Stimulated activated naive CD4-positive, alpha-beta T cell (primary cell): Measurements from ENCODE around the gene BCL2L14.
"Not testable (repeated sequence)": the region's sequence is repeated elsewhere in the genome, so short reads cannot be mapped to it uniquely, and the experiment has no call there.

Source experiments
- DNase-seq, 6 experiments: peaks; one replicate each; lab custom pipeline; 2025; lab: John Stamatoyannopoulos, UW

The BCL2L14 gene

GRCh38 chr12:12107678-12108077, 36.9 kb downstream of the BCL2L14 start:
- DNase-seq, result no peak

DNA sequence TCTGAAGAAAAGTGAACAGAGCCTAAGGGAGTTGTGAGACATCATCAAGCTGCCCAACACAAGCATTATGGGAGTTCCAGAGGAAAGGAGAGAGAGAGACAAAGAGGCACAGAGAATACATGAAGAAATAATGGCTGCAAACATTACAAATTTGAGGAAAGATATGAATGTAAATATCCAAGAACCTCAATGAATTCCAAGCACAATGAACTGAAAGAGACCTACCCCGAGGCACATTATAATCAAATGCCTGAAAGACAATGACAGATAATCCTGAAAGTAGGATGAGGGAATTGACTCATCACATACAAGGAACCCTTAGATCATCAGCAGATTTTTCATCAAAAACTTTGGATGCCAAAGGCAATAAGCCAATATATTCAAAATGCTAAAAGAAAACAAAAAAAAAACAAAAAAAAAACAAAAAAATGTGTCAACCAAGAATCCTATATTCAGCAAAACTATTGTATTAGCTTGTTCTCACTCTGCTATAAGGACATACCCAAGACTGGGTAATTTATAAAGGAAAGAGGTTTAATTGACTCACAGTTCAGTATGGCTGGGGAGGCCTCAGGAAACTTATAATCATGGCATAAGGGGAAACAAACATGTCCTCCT, 37.8 kb downstream of the BCL2L14 start:
- DNase-seq, result no peak

- DNase-seq, result not testable (repeated sequence)
Observed at GRCh38 chr12:12110923-12111555, 40.3 kb downstream of the BCL2L14 start.

- no peak for DNase-seq
Observed at GRCh38 chr12:12115514-12115913, 44.8 kb downstream of the BCL2L14 start.

GRCh38 chr12:12116677-12117076, 45.9 kb downstream of the BCL2L14 start:
- no peak for DNase-seq

- no peak for DNase-seq
Observed at GRCh38 chr12:12121061-12121460, 50.3 kb downstream of the BCL2L14 start.

GRCh38 chr12:12123036-12123604, 52.4 kb downstream of the BCL2L14 start:
- no peak for DNase-seq

DNA sequence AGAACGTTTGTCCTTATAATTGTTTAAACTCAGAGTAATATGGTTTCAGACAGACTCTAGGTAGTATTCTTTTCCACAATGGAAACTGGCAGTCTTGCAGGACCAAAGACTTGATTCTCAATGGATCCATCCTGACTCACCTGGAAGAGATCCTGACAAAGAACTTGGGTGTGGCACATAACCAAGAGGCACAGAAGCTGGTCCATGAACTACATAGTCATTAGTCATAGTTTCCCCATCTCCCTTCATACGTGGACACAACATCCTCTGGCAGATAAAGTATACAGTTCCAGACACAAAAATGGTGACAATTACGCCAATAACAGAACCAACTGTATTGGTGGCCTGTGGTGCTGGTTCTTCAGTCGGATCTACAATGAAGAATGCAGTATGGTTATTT, 55.8 kb downstream of the BCL2L14 start:
- no peak for DNase-seq

DNA sequence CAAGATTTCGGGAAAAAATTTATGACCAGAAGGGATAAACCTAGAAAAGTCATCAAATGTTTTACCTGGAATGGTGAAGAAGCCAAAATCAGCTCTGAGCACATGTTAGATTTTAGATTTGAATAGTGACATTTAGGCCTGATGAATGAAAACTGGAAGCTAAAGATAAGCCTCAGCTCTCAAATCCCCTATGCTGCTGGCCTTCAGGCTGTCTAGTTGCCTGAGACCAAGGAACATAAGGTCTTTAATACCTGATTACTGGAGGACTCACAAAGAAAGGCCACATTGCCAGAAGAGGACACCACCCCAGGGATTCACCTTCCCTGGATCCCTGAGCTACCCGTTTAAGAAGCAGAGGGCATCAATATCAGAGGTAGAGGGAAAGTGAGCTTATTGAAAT, 56.6 kb downstream of the BCL2L14 start:
- DNase-seq, result no peak

GRCh38 chr12:12128670-12129069, 57.9 kb downstream of the BCL2L14 start:
- DNase-seq, result no peak

DNA sequence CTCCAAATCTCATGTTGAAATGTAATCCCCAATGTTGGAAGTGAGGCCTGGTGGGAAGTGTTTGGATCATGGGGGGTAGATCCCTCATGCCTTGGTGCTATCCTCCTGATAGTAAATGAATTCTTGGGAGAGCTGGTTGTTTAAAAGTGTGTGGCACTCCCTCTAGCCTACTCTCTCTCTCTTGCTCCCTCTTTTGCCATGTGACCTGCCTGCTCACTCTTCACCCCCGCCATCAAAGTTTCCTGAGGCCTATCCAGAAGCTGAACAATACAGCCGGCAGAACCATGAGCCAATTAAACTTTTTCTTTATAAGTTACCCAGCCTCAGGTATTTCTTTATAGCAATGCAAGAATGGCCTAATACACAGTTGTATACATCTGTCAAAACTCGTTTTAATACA, 62.5 kb downstream of the BCL2L14 start:
- DNase-seq, result no peak

- DNase-seq, result no peak
Observed at GRCh38 chr12:12133785-12134184, 63.0 kb downstream of the BCL2L14 start.

DNA sequence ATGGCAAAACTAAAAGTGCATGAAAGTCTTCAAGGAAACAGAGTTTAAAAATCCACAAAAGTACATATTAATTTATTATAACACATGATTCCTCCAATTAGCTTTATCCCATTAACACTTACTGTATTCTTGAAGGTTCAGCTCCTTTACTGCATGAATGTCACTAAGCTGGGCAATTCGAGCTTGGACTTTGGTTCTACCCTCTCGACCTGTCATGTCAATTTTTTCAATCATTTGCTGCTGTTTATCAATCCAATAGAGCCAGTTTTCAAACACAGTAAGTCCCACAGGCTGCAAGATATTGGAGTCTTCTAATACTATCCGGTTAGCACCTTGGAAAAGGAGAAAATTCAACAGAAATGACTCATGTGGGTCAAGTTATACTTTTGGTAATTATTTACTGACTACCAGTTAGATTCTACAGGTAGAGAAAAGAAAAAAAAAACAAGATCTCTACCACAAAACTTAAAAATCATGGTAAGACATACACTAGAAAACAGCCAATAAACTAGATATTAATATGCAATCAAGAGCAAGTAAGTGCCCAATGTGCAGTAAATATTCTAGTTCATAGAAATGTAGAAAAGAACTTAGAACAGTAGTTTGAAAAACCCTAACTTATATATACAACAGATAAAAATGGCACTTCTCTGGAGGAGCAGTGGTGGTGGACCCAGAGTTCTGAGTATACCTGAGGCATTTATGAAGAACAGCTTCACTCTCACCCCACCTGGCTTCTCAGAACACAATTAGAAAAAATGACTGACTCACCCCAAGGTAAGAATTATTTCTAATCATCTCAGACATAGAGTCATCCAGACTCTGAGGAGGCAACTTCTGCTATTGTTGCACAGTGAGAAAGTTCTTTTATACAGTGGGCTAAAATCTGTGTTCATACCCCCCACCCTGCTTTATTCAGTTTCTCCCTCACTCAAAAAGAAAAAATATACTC, 67.7 kb downstream of the BCL2L14 start:
- DNase-seq, result no peak

DNA sequence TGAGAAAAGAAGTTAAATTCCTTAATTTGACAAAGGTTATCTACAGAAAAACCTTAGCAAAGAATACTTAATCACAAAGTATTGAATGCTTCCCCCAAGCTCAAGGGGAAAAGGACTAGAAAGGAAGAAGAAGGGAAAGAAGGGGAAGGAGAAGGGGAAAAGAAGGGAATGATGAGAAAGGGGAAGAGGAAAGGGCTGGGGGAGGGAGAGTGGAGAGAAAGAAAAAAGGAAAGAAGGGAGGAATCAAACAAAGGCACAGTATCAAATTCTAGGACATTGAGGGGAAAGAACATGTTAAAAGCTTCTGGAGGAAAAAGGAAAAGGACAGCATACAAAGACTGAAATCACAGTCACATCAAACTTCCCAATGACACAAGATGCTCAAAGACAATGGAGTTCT, 70.3 kb downstream of the BCL2L14 start:
- no peak for DNase-seq

GRCh38 chr12:12144531-12144930, 73.8 kb downstream of the BCL2L14 start:
- not testable (repeated sequence) for DNase-seq

DNA sequence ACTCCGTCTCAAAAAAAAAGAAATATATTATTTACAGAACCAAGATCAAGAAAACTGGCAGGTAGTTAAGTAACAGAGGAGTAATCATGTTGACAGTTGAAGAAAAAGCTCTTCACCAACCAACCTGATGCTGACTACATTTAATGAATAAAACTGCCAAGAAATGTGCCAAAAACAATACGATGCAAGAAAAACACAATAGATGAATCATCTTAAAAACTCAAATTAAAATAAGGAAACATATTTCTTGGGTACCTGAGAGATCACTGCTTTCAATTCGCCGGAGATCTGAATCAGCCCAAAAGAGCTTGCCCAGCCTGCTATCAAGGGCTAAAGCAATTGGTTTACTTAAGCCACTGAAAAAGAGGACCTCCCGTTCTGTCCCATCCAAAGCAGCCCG, 76.4 kb downstream of the BCL2L14 start:
- no peak for DNase-seq
